Measurements from ENCODE around the gene CREB3L2.

DNA sequence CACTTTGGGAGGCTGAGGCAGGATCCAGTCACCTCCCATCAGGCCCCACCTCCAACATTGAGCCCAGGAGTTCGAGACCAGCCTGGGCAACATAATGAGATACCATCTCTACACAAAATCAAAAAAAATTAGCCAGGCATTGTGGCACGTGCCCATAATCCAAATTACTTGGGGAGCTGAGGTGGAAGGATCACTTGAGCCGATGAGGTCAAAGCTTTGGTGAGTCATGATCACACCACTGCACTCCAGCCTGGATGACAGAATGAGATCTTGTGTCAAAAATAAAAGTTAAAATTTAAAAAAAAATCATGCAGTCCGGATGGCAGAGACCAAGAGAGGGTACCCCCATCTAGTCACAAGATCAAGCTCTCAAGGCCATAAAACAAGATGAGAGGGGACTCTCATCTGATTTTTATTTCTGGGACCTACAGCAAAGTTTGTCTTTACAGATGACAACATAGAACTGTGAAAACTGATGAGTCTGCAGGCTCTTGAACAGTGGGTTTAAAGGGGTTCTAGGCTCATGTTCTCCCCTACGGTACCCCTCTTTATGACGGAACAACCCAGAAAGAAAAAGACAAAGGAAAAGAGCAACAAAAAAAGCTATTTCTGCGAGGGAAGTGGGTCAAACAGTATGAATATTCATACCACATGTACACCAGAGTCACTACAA, 28.9 kb upstream of the CREB3L2 start:
- TF ChIP-seq, protein P1, sequence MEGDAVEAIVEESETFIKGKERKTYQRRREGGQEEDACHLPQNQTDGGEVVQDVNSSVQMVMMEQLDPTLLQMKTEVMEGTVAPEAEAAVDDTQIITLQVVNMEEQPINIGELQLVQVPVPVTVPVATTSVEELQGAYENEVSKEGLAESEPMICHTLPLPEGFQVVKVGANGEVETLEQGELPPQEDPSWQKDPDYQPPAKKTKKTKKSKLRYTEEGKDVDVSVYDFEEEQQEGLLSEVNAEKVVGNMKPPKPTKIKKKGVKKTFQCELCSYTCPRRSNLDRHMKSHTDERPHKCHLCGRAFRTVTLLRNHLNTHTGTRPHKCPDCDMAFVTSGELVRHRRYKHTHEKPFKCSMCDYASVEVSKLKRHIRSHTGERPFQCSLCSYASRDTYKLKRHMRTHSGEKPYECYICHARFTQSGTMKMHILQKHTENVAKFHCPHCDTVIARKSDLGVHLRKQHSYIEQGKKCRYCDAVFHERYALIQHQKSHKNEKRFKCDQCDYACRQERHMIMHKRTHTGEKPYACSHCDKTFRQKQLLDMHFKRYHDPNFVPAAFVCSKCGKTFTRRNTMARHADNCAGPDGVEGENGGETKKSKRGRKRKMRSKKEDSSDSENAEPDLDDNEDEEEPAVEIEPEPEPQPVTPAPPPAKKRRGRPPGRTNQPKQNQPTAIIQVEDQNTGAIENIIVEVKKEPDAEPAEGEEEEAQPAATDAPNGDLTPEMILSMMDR (IDR thresholded peaks at IDR 0.05), result no peak
- no peak for TF ChIP-seq POLR2A (IDR thresholded peaks at IDR 0.05)

All from lower leg skin (tissue), 3 donors.